K562 (cell line): ENCODE results near the gene NUDT22. TPM values are rescaled to one million over a fixed set of nuclear protein-coding genes. Genes with fewer than 3 reads are reported as not detected.

Experiments used
- ATF6 ChIP-seq: sonication (generic); formaldehyde crosslinking; IDR thresholded peaks from 2 replicates; pipeline ENCODE4 v1.4.0; 2020; ENCODE audit warnings: mild to moderate bottlenecking, missing genetic modification reagents
- BACH1 ChIP-seq: fragments of 200-800 bp; sonication (Bioruptor generic); IDR thresholded peaks from 2 replicates; pipeline ENCODE4 v1.6.1; 2016; ENCODE audit warnings: missing genetic modification characterization, missing compliant biosample characterization
- MCM5 ChIP-seq: fragments of 450-650 bp; IDR thresholded peaks from 2 replicates; pipeline ENCODE4 v1.6.1; 2016; ENCODE audit warnings: low read depth
- SAFB2 ChIP-seq: fragments of 200-400 bp; formaldehyde crosslinking; IDR thresholded peaks from 2 replicates; pipeline ENCODE4 v1.6.1; 2018; ENCODE audit warnings: borderline replicate concordance, low read length, low read depth, moderate library complexity; ENCODE audit not compliant: severe bottlenecking
- TRIM28 ChIP-seq: fragments of 450-650 bp; IDR thresholded peaks from 2 replicates; pipeline ENCODE4 v1.6.1; 2017
- ZNF398 ChIP-seq: fragments of 250-450 bp; sonication (Bioruptor Pico); IDR thresholded peaks from 2 replicates; pipeline ENCODE4 v1.8.0; 2021; ENCODE audit warnings: moderate library complexity, mild to moderate bottlenecking, inconsistent platforms
- ZNF592 ChIP-seq: fragments of 450-650 bp; IDR thresholded peaks from 2 replicates; pipeline ENCODE4 v1.6.1; 2017; ENCODE audit warnings: antibody characterized with exemption, mild to moderate bottlenecking
- polyA plus RNA-seq, 8 experiments: library from polyadenylated mRNA; depleted of rRNA in 4 of 8; stranded (reverse) in 5 of 8; unstranded in 3 of 8; fragments of >200 nt; fragmentation: Nextera tagmentation in 2 of 8; fragmentation: Illumina TruSeq in 1 of 8; extraction: Ambion mirVana in 2 of 8; extraction: Trizol in 1 of 8; gene quantifications; 2 replicates each; pipeline versions ENCODE4 v1.2.1 to v1.2.3, GENCODE V29; 2011 to 2014; ENCODE audit warnings: inconsistent platforms in 1 of 8, missing spikeins in 1 of 8
- total RNA-seq, 7 experiments: library from RNA; depleted of rRNA in 6 of 7; stranded (reverse); fragments of >200 nt in 6 of 7; fragmentation: Illumina TruSeq in 2 of 7; extraction: Trizol in 2 of 7; gene quantifications; 2 replicates each; pipeline versions ENCODE4 v1.2.1 to v1.2.3, GENCODE V29; 2011 to 2021; ENCODE audit warnings: low replicate concordance in 1 of 7

Gene NUDT22
- total and polyA plus RNA-seq, 9 of the 15 experiments (the other 6 are each of a cell fraction or from before 2014, with no cell fraction given) = 6.3 to 92.6 (median 37.4) TPM

GRCh38 chr11:64275841-64276240 is 49.8 kb downstream of the NUDT22 start (continued):
- TF ChIP-seq ATF6 (CRISPR knock-in tag) (no peak), ZNF592 (no peak), ZNF398 (no peak), MCM5 (no peak), SAFB2 (no peak), TRIM28 (no peak), BACH1 (tag) (no peak)
- TF ChIP-seq, all 486 proteins: peak for 0
